NCI-H2171 treated with DMSO at 0.1 percent for 48 hours (cell line): ENCODE data around the gene CPE.
"Not testable (repeated sequence)": the region's sequence is repeated elsewhere in the genome, so short reads cannot be mapped to it uniquely, and the experiment has no call there.

Experiments used
- DNase-seq: peaks from one replicate; lab custom pipeline; 2025; lab: John Stamatoyannopoulos, UW

The CPE gene

DNA sequence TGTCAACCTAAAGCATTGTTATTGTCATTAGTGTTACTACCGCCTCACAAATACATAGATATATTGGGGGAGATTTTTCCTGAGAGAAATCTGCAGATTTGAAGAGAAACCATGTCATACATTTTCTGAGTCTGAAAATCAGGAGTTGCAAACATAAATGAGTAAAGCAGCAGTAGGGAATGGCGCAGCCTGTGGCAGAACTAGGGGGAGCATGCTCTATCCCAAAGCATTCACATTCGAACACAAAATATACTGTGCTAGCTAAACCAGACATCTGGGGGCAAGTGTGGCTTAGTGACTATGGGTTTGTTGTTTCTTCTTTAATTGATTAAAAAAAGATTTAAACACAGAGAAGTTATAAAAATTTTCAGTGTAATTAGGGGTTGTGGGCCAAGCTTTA is 83.2 kb downstream of the CPE start:
- DNase-seq: no peak

DNA sequence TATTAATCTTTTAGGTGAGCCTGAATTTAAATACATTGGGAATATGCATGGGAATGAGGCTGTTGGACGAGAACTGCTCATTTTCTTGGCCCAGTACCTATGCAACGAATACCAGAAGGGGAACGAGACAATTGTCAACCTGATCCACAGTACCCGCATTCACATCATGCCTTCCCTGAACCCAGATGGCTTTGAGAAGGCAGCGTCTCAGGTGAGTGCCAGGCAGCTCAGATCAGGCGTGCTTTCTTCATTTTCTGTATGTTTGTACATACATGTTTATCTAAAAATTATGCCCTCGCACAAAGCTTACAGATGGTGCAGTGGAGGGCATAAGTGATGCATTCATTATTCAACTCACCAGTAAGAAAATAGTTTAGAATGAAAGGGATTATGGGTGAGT is 85.6 kb downstream of the CPE start:
- DNase-seq: peak; percentile 47

DNA sequence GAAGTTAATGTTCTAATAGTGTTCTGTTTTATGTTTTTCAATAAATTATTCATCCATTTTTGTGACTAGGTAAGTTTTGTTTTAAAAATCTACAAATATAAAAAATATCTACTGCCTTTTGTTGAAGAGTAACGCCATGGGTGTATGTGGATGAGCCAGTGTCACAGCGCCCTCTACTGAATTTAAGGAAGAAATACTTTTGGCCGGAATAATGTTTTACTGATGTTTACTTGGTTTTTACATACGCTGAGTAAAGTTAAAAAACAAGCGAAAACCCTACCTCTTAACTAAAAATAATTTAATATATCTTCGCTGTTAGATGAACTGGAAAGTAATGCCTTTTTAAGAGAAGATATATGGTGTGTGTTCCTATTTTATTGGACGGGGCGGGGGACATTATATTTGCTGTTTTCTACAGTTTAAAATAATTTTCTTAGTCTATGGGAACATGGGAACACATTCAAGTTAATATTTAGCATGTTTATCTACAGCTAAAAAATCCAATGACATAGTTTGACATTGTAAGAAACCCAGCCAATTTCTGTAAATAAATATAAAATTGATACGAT is 86.1 kb downstream of the CPE start:
- DNase-seq: peak; percentile 70

DNA sequence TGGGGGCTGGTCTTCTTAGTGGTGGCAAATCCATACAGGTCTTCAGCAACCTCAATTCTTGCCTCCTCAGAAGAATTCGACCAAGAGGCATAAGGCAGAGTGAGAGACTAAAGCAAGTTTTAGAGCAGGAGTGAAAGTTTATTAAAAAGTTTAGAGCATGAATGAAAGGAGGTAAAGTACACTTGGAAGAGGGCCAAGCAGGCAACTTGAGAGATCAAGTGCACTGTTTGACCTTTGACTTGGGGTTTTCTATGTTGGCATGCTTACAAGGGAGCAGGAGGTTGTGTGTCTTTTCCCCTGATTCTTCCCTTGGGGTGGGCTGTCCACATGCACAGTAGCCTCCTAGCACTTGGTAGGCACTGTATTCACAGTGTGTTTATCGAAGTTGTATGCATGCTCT is 91.2 kb downstream of the CPE start:
- no peak for DNase-seq

DNA sequence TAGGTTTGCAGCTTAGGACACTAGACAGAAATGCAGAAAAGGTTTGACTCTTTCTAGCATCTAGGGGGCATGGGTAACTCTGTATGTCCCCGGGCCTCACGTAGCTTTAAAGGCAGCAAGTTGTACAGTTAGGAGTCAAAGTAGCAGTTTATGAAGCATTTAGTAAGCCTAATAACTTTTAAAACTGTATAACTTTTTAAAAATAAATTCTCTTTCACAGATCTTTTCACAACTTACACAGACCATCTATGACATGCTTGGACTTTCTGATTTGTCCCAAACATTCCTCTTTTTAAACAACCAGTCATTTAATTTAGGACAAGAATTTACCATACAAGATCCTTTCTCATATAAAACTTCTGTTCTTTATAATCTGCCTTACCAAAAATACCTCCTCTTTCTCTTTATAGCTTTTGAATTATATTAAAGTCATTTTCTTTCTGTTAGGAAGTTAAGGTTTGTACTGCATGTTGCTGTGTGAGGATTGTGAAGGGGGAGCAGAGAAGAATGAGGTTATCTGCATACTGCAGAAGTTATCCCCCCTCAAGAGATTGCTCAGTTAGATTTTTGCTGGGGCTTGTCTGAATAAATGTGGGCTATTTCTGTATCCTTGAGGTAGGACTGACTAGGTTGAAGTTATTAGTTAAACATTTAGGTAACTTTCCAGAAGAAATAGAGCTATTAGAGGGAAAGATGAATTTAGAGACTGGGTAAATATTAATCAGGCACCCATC is 94.3 kb downstream of the CPE start:
- DNase-seq: no peak

DNA sequence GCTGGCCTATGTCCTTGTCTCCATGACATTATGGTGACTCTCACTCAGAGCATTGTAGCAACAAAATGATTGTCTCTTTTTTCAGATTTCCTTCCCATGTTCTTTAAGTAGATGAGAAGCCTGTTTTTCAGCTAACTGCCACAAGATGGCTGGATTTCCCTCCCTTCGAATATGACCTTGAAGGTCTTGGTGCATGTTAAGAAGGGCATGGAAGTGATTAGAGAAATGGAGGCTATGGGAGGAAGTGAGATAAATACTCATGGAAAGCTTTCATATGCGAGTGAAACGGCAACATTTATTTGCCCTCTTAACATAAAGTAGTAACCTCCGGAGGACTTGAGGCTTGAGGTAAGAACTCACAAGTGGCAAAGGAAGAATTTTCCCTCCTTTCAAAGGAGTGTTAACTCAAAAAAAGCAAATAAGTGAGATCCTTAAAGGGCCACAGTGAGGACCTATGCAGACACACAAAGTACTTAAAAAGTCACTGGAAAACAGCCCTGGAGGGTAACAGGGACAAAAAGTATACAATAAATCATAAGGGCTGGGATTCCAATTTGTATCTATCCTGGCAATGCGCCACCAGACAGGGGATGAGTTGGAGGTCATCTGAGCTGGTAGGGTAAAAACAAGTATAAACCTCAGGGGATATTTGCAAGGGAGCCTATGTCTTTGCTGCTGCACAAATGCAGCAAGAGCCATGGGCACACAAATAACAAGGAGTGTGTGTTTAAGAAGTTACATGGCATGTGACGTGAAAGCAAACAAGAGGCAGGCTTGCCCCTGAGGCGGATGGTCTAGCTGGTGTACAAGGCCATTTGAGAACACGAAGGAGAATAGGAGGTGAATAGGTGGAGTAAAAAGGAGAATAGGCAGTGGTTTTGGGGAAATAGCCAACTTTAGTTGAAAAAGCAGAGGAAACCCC is 96.2 kb downstream of the CPE start:
- DNase-seq: no peak

DNA sequence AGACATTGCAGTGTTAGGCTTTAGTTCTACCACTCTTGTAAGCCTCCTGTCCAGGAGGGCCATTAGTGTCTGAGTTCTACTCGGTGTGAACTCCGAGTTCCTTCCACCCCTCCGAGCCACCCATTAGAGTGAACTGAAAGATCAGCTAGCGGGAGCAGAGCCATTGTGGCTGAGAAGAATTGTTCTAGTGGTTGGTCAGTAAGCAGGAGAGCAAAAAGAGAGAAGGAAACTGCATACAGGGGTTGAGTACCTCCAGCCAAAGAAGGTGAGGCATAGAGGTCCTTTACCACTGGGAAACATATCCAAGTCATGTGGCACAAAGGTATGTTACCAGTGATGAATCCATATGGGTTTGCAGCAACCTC is 96.9 kb downstream of the CPE start:
- no peak for DNase-seq

DNA sequence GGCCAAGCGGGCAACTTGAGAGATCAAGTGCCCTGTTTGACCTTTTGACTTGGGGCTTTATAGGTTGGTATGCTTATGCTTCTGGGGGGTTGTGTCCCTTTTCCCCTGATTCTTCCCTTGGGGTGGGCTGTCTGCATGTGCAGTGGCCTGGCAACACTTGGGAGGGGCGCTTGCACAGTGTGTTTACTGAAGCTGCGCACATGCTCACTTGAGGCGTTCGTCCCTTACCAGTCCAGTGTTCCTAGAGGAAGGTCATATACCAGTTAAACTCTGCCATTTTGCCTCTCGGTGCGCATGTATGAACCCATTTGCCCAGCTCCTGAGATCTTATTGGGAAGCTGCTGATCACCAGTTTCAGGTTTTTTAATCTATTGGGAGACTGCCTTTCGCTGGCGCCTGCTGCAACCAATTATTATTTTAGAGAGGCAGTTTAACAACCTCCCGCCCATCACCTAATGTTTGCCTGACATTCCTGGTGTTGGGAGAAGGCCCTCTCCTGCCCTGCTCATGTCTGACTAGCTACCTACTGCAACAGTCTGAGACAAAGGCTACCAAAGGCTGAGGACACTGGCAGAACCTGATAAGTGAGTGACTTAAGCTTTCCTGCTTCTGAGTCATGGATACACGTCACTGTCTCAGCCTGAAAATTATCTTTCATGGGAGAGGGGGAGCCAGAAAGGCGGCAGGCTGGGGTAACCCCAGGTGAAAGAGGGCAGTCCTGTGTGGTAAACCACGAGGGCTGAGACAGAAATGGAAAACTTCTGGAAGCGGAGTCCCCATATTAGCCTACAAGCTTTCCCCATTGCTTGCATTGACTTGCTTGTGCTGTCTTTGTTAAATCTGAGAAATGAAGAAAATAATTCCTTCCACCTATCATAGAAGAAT is 97.6 kb downstream of the CPE start:
- DNase-seq: no peak

DNA sequence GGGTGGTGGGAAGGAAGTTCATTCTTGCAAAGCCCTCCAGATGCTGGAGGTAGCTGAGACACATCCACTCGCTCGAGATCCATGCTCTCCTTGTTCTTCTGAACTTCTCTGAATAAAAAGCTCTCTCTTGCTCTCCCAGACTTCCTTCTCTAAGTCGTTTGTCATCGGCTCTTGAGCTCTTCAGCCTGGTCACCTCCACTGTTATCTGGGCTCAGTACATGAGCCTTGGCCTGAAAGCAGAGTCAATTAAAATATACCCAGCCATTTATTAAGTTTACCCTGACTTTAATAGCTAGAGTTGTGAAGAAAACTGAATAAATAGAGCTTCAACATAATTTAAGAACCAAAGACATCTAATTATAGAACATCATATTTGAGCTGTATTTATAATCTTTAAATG is 99.0 kb downstream of the CPE start:
- DNase-seq: no peak

DNA sequence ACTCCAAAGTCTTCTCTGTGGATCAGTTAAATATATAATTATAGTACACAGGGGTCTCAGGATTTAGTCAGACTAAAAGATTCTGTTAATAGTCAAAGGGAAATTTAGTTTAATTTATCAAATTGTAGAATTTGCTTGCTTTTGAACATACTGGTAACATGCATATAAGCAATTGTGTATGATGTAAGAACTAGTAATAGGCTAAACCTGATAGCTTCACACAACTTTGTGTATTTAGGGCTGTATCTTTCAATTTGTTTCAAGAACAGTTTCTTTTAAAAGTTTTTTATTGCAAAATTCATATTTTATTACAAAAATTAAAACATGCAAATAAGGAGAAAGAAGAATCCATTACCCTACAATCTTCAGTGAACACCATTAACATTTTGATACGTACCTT is 99.5 kb downstream of the CPE start:
- DNase-seq: no peak

DNA sequence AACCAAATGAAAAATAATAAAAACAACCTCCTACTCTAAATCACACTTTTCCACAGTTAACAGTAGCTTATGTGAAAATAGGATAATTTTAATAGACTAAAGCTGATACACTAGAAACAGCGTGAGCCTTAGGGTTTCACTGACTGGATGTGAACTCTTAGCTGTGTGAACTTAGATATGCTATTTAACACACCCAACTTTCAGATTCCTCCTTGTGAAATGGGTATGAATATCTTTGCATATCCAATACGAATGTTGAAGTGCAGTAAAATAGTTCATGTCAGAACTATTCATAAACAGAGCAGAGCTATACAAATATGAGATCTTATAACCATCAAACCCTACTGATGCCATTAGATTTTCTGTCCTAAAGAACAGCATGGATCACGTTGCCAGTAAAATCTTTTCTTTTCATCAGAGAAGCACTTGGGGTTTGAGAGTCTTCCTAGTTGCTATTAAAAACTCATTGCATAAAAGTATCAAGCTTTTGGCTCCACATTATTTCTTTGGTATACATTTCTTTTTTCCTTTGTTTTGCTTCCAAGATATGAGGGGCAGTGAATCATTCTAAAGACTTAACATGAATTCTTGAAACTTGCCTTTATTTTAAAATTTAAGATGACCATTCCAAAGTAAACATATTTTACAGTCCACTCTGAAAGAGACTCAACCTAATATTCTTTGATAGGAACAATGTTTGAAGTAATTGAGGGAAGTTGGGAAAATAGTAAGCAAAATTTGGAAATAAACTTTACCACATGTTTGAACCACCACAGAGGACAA is 102.4 kb downstream of the CPE start:
- DNase-seq: no peak

DNA sequence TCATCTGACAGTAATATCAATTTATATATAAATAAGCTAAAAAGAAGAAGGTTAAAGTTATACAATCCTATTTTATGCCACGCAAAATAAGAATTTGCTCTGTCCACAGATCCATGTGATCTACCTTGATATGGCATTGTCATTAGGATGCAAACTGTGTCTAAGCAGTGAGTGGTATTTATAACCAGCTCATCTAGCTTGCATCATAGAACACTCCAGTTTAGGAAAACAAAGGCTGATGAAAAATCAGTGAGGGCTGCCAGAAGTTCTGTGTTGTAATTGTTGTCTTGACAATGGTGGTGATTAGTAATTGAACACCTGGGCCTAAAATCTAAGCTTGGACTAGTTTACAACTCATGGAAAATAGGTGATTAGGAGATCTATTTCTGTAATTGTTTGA is 111.0 kb downstream of the CPE start:
- DNase-seq: no peak

DNA sequence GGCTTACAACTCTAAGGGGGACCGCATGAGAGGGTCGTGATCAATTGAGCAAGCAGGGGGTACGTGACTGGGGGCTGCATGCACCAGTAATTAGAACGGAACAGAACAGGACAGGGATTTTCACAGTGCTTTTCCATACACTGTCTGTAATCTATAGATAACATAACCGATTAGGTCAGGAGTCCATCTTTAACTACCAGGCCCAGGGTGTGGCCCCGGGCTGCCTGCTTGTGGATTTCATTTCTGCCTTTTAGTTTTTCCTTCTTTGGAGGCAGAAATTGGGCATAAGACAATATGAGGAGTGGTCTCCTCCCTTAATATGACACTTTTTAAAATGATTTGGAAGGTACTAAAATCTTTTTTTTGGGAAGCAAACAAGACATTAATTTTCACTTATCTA is 113.8 kb downstream of the CPE start:
- not testable (repeated sequence) for DNase-seq

DNA sequence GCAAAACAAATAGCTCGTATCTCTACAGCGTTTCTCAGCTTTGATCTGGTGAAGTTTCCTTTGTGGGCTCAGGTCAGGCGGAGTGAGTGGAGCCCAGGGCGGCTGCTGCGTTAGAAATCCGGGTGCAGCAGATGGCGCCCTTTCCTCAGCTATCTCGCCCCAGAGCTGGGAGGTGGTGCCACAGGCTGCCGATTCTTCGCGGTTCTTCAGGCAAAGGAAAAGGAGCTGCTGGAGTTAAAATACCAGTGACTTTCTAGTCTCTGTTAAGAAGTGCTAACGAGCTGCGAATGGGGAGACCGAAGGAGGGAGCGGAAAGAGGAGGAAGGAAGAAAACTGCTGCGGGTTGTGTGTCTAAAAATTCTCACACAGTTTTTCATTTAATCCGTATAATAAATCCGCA is 114.6 kb downstream of the CPE start:
- no peak for DNase-seq

DNA sequence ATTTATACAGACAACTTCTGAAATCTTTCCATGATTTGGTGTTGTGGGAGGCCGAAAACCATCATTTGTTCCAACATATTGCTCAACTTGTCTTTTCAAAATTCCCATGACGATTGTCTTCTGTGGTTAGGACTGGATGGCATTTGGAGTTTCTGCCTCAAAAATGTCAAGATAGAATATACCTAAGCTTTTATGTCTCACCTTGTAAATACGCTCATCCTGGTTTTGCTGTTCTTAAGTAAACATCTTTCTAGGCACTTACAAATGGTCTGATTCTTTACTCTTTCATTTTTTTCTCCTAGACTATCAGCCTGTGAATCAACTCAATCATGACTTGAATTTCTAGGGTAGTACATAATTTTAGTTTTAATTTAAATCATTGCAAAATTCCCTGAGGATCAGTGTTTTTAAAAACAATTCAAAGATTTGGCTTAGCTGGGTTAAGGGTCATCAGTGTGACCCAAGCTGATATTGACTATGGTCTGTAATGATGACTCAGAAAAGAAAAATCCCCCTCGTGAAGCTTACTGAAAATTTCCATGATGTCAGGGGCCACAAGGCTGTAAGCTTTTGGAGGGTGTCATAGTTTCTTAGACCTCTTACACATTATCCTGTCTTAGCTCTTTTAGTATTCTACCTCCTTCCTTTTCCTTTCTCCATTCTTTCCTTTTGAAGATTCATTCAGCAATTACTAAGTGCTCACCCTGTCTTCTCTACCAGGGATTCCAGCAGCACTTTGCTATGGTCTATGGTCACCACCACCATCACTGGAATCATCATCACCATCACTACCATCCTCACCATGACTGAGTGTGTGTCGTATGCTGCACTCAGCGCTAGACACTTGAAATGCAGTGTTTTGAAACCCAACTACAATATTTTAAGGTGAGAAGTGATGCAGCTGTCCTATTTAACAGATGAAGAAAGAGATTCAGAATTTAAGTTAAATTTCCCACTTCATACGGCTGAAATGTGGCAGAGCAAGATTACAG is 124.4 kb downstream of the CPE start:
- DNase-seq: no peak

DNA sequence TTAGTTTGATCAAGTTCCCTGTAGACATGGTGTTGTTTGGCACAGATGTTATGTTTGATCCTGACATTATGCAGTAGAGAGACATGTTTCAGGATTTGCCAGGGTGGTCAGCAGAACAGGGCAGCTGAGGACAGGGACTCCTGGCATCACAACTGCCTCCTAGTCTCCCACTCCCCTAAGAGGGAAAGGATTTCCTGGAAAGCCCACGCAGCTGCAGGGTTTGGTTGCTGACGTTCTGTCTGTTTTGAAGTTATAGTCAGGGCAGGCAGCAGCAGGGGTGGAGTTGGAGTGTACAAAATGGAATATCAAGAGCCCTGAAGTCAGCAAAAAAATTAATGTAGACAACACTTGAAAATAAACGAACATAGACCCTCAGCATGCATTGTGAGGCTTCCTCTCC is 125.4 kb downstream of the CPE start:
- DNase-seq: no peak

DNA sequence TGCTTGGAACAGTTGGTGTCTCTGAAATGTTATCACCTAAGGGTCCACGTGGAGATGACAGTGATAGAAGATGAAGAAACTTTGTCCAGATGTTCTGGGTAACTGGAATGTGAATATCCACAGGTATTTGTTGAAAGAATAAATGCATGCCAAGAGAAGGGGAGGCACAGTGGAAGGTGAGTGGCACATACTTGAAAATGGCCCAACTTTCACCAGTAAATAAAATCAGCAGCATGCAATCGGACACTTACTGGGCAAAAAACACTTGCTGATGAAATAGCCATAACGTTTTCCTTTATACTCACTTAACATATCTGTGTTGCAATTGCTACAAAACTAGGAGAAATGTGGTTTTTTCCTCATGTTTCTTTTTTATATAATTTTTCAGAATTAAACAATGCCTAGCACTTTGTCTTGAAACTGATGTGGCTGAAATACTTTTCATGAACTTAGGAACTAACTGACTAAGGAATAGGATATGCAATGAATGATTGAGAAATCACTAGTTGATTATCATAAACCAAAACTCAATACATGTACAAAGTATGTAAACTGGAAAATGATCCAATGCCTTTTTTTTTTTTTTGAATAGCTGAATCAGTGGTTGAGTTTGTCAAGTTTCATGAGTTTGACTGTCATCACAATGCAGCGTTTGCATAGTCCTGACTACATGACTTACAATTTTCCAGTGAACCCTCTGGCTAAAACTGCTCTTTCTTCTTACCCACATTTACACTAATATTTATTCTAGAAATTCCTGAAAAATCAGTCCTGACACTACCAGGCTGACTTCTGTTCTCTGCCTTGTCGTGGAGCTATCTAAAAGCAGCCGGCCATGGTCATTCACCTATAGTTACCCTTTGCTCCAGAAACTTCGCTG is 127.4 kb downstream of the CPE start:
- DNase-seq: no peak

DNA sequence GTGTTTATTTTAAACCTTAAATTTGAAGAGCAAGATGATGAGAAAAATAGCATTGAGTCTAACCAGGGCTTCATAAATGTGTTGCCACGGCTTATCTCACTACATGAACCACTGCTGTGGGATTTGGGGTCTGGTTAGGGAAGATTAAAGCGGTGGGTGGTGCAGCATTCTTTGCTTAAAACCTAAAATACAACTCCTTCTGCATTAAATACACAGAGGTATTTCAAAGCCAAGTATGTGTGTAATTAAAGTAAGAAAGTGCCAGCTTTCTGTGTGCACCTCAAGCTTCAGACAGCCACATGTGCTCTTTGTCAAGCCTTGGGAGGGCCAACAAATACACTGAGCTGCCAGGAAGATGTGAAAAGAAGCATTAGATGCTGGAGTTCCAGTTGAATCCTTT is 128.0 kb downstream of the CPE start:
- no peak for DNase-seq

DNA sequence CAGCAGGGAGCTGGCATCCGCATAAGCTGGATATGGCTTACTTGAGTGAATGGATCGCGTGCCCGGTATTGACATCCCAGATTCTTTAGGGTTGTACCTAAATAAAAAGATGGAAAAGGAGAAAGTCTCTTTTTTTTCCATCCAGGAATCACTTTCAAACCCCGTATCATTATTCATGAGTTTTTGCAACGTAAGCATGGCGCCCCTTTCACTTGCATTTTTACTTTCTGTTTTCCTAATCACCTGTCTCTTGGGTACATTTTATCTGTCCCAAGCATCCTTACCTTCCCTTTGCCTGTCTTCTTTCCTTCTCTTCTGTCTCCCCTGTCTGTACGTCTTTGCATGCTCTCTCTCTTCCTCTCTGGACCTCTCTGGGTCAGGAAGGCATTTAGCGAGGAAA is 128.6 kb downstream of the CPE start:
- DNase-seq: no peak
